Activated naive CD4-positive, alpha-beta T cell treated with anti-CD3 and anti-CD28 coated beads for 36 hours (primary cell): Measurements from ENCODE around the gene SIPA1L3. TPM values are rescaled to one million over a fixed set of nuclear protein-coding genes. Genes with fewer than 3 reads are reported as not detected.
"Not testable (repeated sequence)": the region's sequence is repeated elsewhere in the genome, so short reads cannot be mapped to it uniquely, and the experiment has no call there.

Source experiments
- CTCF ChIA-PET: fragments of 350-600 bp; sonication (Branson Sonifier 250); formaldehyde crosslinking; loops from one replicate; lab custom pipeline; 2021; ENCODE audit warnings: antibody characterized with exemption; lab: Charles Lee
- DNase-seq: peaks from one replicate; pipeline ENCODE4 v3.0.0-alpha.2; 2020
- H3K27ac Mint-ChIP-seq: one replicate; pipeline ENCODE4 v1.8.0; 2021; ENCODE audit warnings: mild to moderate bottlenecking, mixed read lengths
- H3K27me3 Mint-ChIP-seq: one replicate; pipeline ENCODE4 v1.8.0; 2021; ENCODE audit warnings: low read depth, mixed read lengths
- H3K36me3 Mint-ChIP-seq: one replicate; pipeline ENCODE4 v1.8.0; 2021; ENCODE audit warnings: low read depth, mixed read lengths
- H3K4me1 Mint-ChIP-seq: one replicate; pipeline ENCODE4 v1.8.0; 2021; ENCODE audit warnings: low read depth, mixed read lengths
- H3K4me3 Mint-ChIP-seq: one replicate; pipeline ENCODE4 v1.8.0; 2021; ENCODE audit warnings: mild to moderate bottlenecking, moderate library complexity, mixed read lengths
- H3K9me3 Mint-ChIP-seq: one replicate; pipeline ENCODE4 v1.8.0; 2021; ENCODE audit warnings: mixed read lengths
- intact Hi-C: fragments of 100-400 bp; cut with micrococcal nuclease; formaldehyde crosslinking; loops from one replicate; pipeline ENCODE4 v1.15.1; 2023
- total RNA-seq, 2 experiments: library from RNA; stranded (reverse); gene quantifications; one replicate each; pipeline ENCODE4 v1.2.3, GENCODE V29; 2021

SIPA1L3 gene
- total RNA-seq, 2 experiments from 2014 or later, result 8.1 to 10.4 TPM

DNA sequence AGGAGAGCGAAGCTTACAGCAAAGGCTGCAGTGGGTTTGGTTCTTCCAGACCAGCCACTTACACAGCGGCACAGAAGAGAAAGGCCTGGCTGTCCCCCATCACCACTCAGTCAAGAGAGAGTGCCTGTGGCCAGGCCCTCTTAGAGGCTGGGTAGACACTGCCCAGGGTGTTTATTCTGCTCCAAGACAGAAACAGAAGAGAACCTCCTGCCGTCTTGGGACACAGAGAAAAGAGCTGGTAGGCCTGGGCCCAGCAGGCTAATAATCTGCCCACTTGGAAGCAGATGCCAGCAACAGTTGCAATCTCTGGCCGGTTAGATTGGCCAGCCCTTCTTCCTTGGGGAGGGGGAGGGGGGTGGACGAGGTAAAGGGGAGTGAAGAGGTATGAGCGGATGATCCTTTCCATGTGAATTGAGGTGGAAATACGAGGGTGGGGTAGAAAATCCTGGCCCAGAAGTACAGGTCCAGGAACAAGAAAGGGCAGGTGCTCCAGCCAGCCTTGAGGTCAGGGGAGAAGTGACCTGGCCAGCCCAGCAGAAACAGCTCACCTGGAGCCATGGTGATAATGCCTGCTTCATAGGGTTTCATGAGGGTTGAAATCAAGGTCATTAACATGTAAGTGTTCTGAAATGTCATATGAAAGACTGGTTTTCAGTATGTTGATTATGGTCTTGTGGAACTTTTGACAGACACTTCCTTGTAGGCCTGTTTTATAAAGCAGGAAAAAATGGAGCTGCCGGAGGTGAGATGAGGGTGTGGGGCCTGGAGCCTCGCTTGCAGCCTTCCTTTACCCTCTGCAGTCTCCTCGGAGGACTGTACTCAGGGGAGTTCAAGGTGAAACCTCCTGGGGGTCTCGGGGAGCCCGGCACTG lies 116.9 kb downstream of the SIPA1L3 start:
- Mint-ChIP-seq H3K9me3 (no peaks in the 10 kb centered on the region), H3K27me3 (no peaks in the 10 kb centered on the region), H3K27ac (no peak overlapping the region), H3K36me3 (peaks cover under 1% of the 10 kb centered on the region), H3K4me1 (no peaks in the 10 kb centered on the region), H3K4me3 (no peak overlapping the region)
- no peak for DNase-seq
- intact Hi-C loops, result no loop called here
- CTCF ChIA-PET, result no interaction called here

GRCh38 chr19:38024992-38025908 lies 118.2 kb downstream of the SIPA1L3 start:
- no peak overlapping the region for H3K27ac Mint-ChIP-seq
- no peak overlapping the region for H3K4me3 Mint-ChIP-seq
- H3K4me1 Mint-ChIP-seq, result no peaks in the 10 kb centered on the region
- no peak for DNase-seq
- H3K9me3 Mint-ChIP-seq, result no peaks in the 10 kb centered on the region
- CTCF ChIA-PET, result no interaction called here
- no peaks in the 10 kb centered on the region for H3K27me3 Mint-ChIP-seq
- H3K36me3 Mint-ChIP-seq, result peaks cover 3% of the 10 kb centered on the region
- intact Hi-C loops, result no loop called here

DNA sequence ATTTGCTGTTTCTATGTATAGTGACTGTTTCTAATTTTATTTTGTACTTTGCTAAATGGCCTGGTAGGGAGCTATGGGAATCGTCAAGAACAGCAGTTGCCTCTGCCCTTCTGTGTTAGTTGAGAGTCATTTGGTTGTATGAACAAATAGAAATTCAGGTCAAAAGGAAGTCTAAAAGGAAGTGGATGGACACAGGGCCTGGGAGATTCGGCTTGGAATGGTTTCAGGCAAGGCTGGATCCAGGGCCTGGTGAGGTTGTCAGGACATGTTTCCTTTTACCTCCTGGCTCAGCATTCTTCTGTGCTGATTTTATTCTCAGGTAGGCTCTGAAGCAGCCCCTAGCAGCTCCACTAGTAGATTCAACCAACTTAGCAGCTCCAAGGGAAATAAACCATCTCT lies 118.9 kb downstream of the SIPA1L3 start:
- no peak for DNase-seq
- Mint-ChIP-seq H3K4me3 (no peak overlapping the region), H3K9me3 (peaks cover 3% of the 10 kb centered on the region), H3K4me1 (no peaks in the 10 kb centered on the region), H3K27ac (no peak overlapping the region), H3K27me3 (no peaks in the 10 kb centered on the region), H3K36me3 (peaks cover 7% of the 10 kb centered on the region)
- intact Hi-C loops, result no loop called here
- CTCF ChIA-PET, result no interaction called here

GRCh38 chr19:38028913-38029510 lies 122.0 kb downstream of the SIPA1L3 start:
- peaks cover 4% of the 10 kb centered on the region for H3K9me3 Mint-ChIP-seq
- DNase-seq, result no peak
- no peaks in the 10 kb centered on the region for H3K27me3 Mint-ChIP-seq
- CTCF ChIA-PET, result interaction anchor here (1.1 kb wide), 1 partner anchor 20 kb away, joined by 3 read pairs; no protein-coding TSS in a partner anchor
- intact Hi-C loops, result no loop called here
- H3K27ac Mint-ChIP-seq, result no peak overlapping the region
- no peak overlapping the region for H3K4me3 Mint-ChIP-seq
- H3K36me3 Mint-ChIP-seq, result peaks cover 11% of the 10 kb centered on the region
- peaks cover 3% of the 10 kb centered on the region for H3K4me1 Mint-ChIP-seq

DNA sequence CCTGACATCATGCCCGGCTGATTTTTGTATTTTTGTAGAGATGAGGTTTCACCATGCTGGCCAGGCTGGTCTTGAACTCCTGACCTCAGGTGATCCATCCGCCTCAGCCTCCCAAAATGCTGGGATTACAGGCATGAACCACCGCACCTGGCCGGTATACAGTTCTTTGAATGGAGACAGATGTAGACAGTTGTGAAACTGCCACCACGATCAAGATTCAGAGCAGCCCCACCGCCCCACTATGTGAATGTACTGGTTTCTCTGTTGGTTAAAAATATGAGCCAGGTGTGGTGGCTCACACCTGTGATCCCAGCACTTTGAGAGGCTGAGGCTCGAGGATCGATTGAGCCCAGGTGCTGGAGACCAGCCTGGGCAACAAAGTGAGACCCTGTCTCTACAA lies 123.0 kb downstream of the SIPA1L3 start:
- H3K27ac Mint-ChIP-seq, H3K4me3 Mint-ChIP-seq, DNase-seq, H3K4me1 Mint-ChIP-seq, intact Hi-C loops, H3K9me3 Mint-ChIP-seq, H3K27me3 Mint-ChIP-seq: not testable (repeated sequence)
- CTCF ChIA-PET, result interaction anchor here (0.6 kb wide), 1 partner anchor 116 kb away, joined by 3 read pairs; no protein-coding TSS in a partner anchor
- peaks cover 11% of the 10 kb centered on the region for H3K36me3 Mint-ChIP-seq

- no peak for DNase-seq
- intact Hi-C loops, result no loop called here
- H3K9me3 Mint-ChIP-seq, result peaks cover 4% of the 10 kb centered on the region
- H3K27me3 Mint-ChIP-seq, result no peaks in the 10 kb centered on the region
- peaks cover 11% of the 10 kb centered on the region for H3K36me3 Mint-ChIP-seq
- CTCF ChIA-PET, result interaction anchor here (0.6 kb wide), 1 partner anchor 115 kb away, joined by 3 read pairs; no protein-coding TSS in a partner anchor
- H3K4me3 Mint-ChIP-seq, result no peak overlapping the region
- H3K27ac Mint-ChIP-seq, result no peak overlapping the region
- H3K4me1 Mint-ChIP-seq, result peaks cover 6% of the 10 kb centered on the region
Observed at GRCh38 chr19:38030686-38031422, 123.8 kb downstream of the SIPA1L3 start.

DNA sequence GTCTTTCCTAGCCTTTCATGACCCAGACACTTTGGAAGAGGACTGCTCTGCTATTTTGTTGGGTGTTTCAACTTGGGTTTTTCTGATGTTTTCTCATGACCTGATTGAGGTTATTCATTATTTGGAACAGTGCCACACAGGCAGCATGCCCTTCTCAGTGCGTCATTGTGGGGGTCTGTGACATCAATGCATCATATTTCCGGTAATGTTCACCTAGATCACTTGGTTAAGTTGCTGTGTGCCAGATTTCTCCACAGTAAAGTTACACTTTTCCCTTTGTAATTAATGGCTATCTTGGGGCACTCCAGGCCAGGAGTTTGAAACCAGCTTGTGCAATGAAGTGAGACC lies 124.4 kb downstream of the SIPA1L3 start:
- H3K27me3 Mint-ChIP-seq, result no peaks in the 10 kb centered on the region
- no peak overlapping the region for H3K4me3 Mint-ChIP-seq
- CTCF ChIA-PET, result no interaction called here
- no peak for DNase-seq
- no peak overlapping the region for H3K27ac Mint-ChIP-seq
- peaks cover 4% of the 10 kb centered on the region for H3K9me3 Mint-ChIP-seq
- H3K4me1 Mint-ChIP-seq, result peaks cover 6% of the 10 kb centered on the region
- peaks cover 11% of the 10 kb centered on the region for H3K36me3 Mint-ChIP-seq
- intact Hi-C loops, result no loop called here

DNA sequence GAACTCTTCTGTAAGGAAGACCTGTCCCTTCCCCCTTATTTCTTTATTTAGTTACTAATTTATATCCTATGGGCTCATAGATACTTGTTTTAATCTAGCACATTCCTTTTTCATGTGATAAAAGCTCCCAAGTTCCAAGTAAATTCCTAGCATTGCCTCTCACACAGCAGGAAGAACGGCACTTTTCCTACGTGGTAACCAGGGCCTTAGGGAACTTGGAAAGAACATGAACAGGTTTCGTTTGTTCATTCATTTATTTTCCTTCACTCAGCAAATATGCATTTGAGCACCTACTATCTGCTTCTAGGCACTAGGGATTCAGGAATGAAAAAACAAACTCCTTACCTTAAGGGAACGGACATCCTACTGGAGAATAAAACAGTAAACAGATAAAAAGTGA lies 125.1 kb downstream of the SIPA1L3 start:
- Mint-ChIP-seq H3K4me1 (peaks cover 6% of the 10 kb centered on the region), H3K4me3 (no peak overlapping the region), H3K36me3 (peaks cover 11% of the 10 kb centered on the region), H3K27me3 (no peaks in the 10 kb centered on the region), H3K9me3 (peaks cover 4% of the 10 kb centered on the region), H3K27ac (no peak overlapping the region)
- DNase-seq, result no peak
- intact Hi-C loops, result no loop called here
- CTCF ChIA-PET, result no interaction called here

GRCh38 chr19:38032951-38033350 lies 125.9 kb downstream of the SIPA1L3 start:
- no peak overlapping the region for H3K27ac Mint-ChIP-seq
- intact Hi-C loops, result no loop called here
- peaks cover 4% of the 10 kb centered on the region for H3K9me3 Mint-ChIP-seq
- no peak overlapping the region for H3K4me3 Mint-ChIP-seq
- CTCF ChIA-PET, result no interaction called here
- no peak for DNase-seq
- peaks cover 6% of the 10 kb centered on the region for H3K4me1 Mint-ChIP-seq
- H3K36me3 Mint-ChIP-seq, result peaks cover 11% of the 10 kb centered on the region
- H3K27me3 Mint-ChIP-seq, result no peaks in the 10 kb centered on the region

DNA sequence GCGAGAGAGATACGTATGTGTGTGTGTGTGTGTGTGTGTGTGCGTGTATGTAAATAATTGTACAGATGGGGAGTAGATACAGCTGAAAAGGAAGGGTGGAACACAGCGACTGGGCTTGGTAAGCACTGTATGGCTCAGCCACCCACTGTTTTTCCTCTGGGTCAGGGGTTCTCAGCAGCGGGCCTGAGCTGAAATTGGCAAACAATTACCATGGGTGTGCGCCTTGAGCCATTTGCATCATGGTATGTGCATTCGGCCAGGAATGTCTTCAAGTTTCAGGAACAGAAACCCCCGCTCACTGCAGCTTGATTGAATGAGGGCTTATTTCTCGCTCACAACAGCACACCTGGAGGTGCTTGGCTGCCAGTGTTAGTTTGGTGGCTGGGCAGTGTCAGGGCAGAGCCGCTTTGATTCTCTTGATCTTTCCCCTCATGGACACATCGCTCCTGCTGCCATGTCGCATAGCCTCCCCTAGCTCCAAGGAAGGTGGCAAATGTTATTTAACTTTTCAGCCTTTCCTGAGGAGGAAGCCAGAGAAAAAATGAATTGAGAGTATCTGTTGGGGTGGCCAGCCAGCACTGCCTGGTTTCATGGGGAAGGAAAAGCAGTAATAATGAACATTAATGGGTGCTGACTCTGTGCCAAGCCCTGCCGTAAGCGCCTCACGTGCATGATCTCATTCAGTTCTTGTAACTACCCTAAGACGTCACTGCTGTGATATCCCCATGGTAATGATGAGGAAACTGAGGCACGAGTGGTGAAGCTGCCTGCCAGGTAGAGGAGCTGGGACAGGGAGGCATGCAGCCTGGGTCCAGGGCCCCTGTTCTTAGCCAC lies 126.9 kb downstream of the SIPA1L3 start:
- Mint-ChIP-seq H3K4me1 (peaks cover 6% of the 10 kb centered on the region), H3K4me3 (no peak overlapping the region), H3K36me3 (peaks cover 11% of the 10 kb centered on the region), H3K27ac (no peak overlapping the region), H3K9me3 (peaks cover 4% of the 10 kb centered on the region), H3K27me3 (no peaks in the 10 kb centered on the region)
- CTCF ChIA-PET, result no interaction called here
- no peak for DNase-seq
- intact Hi-C loops, result no loop called here

- Mint-ChIP-seq H3K36me3 (peaks cover 9% of the 10 kb centered on the region), H3K4me3 (no peak overlapping the region), H3K27me3 (no peaks in the 10 kb centered on the region), H3K4me1 (peaks cover 6% of the 10 kb centered on the region), H3K27ac (no peak overlapping the region), H3K9me3 (peaks cover 4% of the 10 kb centered on the region)
- intact Hi-C loops, result no loop called here
- DNase-seq, result no peak
- CTCF ChIA-PET, result no interaction called here
Observed at GRCh38 chr19:38034492-38034860, 127.5 kb downstream of the SIPA1L3 start.
